GM23248 (cell line): Measurements from ENCODE around the gene RPN1.

ENCODE experiments used
- EZH2 ChIP-seq: fragments of 200-600 bp; sonication (generic); IDR thresholded peaks from 2 replicates; pipeline ENCODE4 v1.6.1; 2018; ENCODE audit warnings: antibody characterized with exemption, mild to moderate bottlenecking; ENCODE audit not compliant: insufficient read depth, poor library complexity, severe bottlenecking
- EZH2phosphoT487 ChIP-seq: fragments of 200-600 bp; sonication (generic); IDR thresholded peaks from 2 replicates; pipeline ENCODE4 v1.6.1; 2018; ENCODE audit warnings: antibody characterized with exemption, moderate library complexity, mild to moderate bottlenecking, low read depth; ENCODE audit not compliant: insufficient read depth

DNA sequence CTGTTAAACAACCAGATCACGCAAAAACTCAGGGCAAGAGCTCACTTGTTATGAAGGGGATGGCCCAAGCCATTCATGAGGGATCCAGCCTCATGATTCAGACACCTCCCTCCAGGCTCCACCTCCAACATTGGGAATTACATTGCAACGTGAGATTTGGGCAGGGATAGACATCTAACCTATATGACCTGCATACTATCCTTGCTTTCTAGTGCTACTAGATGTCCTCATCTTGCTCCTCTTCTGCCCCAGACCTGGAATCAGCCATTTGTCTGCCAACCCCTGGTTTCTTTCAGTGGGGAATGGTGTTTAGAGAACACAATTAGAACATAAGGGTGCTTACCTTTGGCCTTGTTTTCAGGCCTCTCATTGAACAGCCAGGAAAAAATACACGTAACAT, 63.2 kb downstream of the RPN1 start:
- TF ChIP-seq EZH2: no peak
- no peak for TF ChIP-seq EZH2phosphoT487
